ENCODE results near the gene SVEP1.
"Not testable (repeated sequence)": the region's sequence is repeated elsewhere in the genome, so short reads cannot be mapped to it uniquely, and the experiment has no call there.

Gene SVEP1

DNA sequence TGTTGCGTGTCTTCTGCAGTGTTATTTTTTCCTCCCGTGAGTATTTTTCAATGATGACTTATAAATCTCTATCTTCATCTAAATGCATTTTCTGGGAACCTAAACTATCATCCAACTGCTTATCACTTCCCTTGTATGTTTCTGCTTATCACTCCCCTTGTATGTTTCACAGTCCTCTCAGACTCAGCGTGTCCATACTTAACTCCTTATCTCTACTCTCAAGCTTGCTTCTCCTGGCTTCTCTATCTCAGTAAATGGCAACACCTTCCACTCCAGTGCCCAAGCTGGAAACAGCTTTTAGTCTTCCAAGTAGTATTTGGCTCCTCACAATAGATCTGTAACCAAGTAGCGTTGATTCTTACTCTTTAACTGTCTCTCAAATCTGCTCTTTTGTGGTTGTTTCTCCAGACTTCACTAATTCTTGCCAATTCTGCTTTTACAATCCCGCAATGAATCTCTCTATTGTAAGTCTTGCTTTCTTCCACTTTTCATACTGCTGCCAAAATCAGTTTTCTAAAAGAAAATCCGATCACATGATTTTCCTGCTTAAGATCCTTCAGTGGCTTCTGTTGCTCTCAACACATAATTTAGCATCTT is 208.0 kb downstream of the SVEP1 start:
- no peak for DNase-seq (ENCODE audit: low read depth in 2 of 2)

DNA sequence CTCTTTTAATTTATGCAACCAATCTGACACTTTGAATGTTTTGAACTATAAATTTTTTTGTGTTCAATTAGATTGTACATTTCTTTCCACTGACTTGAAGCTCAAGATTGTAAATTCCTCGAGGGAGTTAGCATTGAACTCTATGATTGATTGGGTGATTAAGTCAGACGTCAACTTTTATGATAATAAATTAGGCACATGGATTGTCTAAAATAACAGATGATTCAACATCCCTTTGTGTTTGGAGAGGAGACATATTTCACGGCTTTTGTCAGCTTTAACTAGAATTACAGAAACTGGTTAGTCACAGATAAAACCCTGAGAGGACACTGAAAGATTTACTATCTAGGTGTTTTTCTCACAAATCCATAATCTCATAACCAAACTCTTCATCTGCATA is 209.2 kb downstream of the SVEP1 start:
- no peak for DNase-seq (ENCODE audit: low read depth in 2 of 2)

DNA sequence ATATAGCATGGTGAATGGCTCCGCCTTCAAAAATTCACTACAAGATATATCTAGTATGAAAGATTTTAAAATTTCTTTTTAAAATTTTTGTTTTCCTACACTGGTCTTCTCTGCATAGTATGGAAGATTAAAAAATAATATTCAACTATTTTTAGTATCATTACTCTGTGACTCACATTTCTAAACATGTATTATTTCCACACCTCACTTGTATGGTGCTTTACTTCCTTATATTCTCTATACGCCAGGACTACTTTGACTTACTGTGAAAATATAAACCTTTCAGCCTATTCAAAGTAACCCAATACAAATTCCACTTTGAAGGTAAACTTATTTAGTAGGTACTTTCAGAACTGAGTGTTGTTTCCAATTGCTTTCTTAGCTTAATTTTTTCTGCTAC is 215.1 kb downstream of the SVEP1 start:
- no peak for DNase-seq (ENCODE audit: low read depth in 2 of 2)

DNA sequence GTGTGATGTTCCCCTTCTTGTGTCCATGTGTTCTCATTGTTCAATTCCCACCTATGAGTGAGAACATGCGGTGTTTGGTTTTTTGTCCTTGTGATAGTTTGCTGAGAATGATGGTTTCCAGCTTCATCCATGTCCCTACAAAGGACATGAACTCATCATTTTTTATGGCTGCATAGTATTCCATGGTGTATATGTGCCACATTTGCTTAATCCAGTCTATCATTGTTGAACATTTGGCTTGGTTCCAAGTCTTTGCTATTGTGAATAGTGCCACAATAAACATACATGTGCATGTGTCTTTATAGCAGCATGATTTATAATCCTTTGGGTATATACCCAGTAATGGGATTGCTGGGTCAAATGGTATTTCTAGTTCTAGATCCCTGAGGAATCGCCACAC is 220.5 kb downstream of the SVEP1 start:
- not testable (repeated sequence) for DNase-seq (ENCODE audit: low read depth in 2 of 2)

DNA sequence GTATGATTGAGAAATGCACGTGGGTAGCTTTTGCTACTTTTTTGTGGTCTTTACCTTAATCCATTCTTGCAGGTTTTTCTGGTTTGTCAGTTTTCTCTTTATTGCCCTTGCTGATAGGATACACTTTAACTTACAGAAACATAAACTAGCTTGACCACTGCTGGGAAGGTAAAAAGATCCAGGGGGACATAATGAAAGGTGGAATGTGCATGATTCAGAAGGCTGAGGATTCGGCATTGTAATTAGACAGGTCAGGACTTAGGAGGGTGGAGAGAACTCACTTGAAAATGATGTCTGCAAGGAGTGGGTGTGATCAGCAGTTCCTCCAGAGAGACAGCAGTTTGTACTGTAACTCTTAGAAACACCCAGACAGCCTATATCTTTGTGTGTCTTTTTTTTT is 222.0 kb downstream of the SVEP1 start:
- no peak for DNase-seq (ENCODE audit: low read depth in 2 of 2)

DNA sequence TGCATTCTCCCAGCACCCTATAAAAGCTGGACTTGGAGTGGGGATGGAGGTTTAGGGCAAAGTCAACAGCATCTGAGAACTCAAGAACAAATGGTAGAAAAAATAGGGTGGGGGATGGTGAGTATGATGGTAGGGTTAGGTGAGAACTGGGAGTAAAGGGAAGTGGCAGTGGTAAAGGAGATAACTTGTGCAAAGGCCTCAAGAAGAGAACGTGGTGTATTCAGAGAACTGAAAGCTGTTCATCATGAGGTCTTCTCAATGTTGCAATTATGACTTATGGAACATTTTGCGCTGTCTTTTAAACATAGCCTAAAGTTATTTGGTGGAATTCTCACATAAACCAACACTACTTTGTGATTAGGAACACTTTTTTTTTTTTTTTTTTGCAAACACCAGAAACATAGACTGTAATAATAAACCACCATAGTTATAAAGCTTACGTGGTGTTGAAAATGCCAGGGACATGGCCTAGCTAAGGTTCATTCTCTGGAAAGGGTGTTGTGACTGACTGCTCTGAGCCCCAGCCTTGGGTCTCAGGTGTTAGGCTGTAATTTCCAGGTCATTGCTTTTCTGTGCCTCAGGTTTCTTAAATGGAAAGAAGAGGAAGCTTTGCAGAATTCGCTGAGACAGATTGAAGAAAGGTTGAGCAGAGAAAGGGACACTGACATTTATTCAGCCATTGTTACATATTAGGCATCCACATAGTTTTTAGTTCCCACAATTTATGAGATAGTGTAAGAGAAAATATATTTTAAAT is 222.7 kb downstream of the SVEP1 start:
- no peak for DNase-seq (ENCODE audit: low read depth in 2 of 2)

DNA sequence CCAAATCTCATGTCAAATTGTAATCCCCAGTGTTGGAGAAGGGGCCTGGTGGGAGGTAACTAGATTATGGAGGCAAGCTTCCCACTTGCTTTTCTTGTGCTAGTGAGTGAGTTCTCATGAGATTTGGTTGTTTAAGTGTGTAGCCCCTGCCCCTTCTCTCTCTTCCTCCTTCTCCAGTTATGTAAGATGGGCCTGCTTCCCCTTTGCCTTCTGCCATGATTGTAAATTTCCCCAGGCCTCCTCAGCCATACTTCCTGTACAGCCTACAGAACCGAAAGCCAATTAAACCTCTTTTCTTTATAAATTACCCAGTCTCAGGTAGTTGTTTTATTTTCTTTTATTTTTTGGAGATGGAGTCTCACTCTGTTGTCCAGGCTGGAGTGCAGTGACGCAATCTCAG is 223.6 kb downstream of the SVEP1 start:
- DNase-seq (ENCODE audit: low read depth in 2 of 2), result no peak

GRCh38 chr9:110351009-110351467 is 228.5 kb downstream of the SVEP1 start:
- no peak for DNase-seq (ENCODE audit: low read depth in 2 of 2)

DNA sequence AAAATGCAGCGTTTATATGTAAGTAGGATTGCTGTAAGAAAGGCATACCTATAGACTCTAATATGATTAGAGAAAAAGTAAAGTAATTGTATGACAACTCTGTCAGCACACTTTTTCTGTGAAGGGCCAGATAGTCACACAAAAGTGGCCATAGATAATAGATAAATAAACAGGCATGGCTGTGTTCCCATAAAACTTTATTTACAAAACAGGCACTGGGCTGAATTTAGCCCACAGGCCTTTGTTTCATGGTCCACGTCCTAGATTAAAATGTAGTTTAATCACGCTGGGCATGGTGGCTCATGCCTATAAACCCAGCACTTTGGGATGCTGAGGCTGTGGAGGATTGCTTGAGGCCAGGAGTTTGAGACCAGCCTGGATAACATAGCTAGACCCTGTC is 233.2 kb downstream of the SVEP1 start:
- no peak for DNase-seq (ENCODE audit: low read depth in 2 of 2)

DNA sequence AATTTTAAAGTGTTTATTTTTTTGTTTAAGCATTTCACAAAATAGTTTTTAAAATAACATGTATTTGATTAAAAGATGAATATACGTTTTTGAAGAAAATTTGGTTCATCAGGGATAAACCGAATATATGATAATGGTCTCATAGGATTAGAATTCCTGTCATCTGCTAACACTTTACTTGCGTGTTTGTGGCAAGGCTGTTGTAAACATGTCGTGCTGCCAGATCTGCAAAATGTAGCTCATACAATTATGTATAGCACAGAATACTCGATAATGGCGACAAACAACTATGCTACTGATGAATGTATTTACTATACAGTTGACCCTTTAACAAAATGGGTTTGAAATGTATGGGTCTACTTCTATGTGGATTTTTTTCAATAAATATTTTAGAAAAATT is 234.7 kb downstream of the SVEP1 start:
- no peak for DNase-seq (ENCODE audit: low read depth in 2 of 2)

DNA sequence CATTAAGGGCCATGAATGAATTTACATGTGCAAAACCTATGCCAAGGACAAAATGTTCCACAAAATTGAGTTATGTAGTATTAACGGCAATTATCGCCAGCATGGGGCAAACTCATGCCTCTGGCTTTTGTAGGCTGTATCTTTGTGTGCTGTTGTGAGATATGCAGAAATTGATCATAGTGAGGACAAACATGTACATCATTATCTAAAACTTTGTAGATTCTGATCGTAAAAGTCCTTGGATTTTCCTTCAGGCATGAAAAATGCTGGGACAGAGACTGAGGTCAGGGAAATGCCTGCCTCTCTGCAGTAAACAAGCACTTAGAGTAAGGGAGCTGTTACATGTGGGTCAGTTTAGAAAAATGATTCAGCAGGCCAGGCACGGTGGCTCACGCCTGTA is 236.0 kb downstream of the SVEP1 start:
- DNase-seq (ENCODE audit: low read depth in 2 of 2), result no peak

DNA sequence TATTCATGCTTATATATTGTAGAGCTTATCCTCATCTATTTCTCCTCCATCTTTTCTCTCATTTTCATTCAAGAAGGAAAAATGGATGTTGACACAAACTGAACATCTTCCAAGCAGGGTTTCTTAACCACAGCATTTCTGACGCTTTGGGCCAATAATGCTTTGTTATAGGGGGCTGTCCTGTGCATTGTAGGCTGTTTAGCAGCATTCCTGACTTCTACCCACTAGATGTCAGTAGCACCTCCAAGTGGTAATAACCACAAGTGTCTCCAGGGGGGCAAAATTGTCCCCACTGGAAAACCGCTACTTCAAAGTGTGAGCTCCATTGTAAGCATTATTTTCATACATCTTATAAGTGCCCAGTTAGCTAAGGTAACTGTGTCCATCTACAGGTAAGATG is 239.2 kb downstream of the SVEP1 start:
- no peak for DNase-seq (ENCODE audit: low read depth in 2 of 2)

- DNase-seq (ENCODE audit: low read depth in 2 of 2), result no peak
These were observed 241.4 kb downstream of the SVEP1 start for GRCh38 chr9:110338143-110338542.

DNA sequence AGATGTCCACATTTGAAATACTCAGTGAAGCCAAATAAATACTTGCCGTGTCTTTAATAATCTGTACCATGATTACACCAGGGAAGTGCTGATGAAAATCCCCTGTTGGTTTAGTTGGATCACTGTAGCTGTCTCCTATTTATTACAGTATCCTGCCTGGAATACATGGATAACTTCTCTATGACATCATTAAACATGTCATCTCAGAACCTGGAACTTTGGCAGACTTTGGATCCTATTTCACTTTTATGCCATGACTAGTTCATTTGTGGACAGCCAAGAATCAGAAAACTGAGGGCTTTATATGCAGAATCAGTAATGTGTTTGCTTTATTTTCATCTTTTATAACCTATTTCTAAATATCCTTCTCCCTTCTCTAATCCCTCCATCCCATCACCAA is 241.8 kb downstream of the SVEP1 start, which contains the start of gene TXNDC8:
Gene TXNDC8, minus strand, starts transcription at position 137 of the 400 bp plus-strand sequence.
- no peak for DNase-seq (ENCODE audit: low read depth in 2 of 2)

DNA sequence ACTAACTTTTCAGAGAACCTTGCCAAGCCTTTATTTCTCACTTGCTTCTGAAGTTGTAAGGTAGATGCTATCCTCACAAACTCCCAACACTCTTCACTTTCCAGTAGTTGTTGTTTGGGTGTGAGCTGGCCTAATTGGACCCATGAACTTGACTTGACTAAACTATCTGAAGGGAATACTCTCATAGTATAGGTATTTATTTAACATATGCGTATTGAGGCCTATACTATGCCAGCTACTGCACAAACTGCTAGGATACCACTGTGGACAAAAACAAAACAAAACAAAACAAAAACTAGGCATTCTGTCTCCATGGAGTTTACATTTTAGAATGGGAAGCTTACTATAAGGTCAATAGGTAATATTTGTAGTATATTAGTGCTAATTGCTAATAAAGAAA is 243.2 kb downstream of the SVEP1 start:
- no peak for DNase-seq (ENCODE audit: low read depth in 2 of 2)

- DNase-seq (ENCODE audit: low read depth in 2 of 2), result no peak
These were observed 244.7 kb downstream of the SVEP1 start for GRCh38 chr9:110334871-110335270.

DNA sequence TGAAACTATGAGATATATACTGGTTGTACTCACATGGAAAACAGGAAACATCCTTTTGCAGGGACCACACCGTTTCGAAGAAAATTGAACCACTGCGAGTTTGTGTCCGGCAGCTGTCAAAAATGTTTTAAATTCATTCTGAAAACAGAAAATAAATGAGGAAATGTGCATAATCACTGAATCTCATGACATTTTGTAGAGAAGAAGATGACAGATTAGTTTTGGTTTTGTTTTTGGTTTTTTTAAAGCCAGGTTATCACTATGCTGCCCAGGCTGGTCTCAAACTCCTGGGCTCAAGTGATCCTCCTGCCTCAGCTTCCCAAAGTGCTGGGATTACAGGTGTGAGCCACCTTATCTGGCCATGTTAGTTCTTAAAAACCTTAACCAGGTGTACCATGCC is 245.4 kb downstream of the SVEP1 start:
- no peak for DNase-seq (ENCODE audit: low read depth in 2 of 2)

- DNase-seq (ENCODE audit: low read depth in 2 of 2), result no peak
These were observed 246.8 kb downstream of the SVEP1 start for GRCh38 chr9:110332766-110333165.

DNA sequence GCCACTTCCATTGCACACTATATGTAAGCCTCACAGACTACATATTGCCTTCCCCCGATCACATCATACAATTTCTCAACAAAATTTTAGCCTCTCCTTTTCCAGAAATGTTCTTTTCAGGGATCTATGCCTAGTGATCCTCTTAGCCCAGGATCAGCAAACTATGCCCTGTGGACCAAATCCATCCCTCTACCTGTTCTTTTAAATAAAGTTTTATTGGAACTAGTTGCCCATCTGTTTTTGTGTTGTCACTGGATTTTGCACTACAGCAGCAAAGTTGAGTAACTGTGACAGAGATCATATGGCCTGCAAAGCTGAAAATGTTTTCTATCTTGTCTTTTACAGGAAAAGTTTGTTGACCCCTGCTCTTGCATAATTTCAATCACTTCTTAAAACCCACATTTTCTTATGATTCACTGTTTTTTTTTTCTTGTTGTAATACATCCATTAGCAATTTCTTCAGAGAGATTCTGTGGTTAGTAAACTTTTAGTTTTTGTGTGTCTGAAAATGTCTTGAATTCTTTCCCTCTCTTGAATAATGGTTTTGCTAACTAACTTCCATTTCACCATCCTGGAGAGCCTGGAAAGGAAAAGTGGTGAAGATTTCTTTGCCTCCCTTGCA is 248.9 kb downstream of the SVEP1 start:
- DNase-seq (ENCODE audit: low read depth in 2 of 2), result no peak

GRCh38 chr9:110329639-110330230 is 249.8 kb downstream of the SVEP1 start:
- DNase-seq (ENCODE audit: low read depth in 2 of 2), result no peak

DNA sequence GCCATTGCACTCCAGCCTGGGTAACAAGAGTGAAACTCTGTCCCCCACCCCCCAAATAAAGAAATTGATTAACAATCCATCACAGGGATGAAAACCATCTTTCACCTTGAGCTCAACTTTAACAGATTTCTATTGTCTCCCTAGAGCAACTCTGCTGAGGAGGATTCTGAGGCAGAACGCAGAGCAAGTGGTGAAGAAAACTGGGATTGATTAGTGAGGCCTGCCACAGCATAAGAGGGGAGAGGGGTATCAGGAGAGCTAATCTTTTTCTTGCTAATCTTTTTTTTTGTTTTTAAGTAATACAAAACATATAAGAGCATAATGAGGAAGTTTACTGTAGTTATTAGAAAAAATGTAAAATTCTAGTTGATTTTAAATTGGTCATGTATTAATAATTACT is 250.8 kb downstream of the SVEP1 start:
- no peak for DNase-seq (ENCODE audit: low read depth in 2 of 2)

DNA sequence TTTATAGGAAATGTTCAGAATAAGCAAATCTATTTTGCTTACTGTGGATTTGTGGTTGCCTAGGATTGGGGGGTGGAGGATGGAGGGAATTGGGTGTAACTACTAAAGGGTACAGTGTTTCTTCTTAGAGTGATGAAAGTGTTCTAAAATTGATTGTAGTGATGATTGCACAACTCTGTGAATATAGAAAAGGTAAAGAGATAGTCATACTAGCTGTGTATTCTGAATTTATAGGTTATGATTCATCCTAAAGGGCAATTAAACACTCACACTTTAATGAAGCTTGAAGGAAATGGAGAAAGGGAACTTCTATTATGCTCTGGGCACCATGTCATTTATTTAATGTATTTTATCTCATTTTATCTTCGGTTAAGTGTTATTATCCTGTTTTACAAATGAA is 251.8 kb downstream of the SVEP1 start:
- DNase-seq (ENCODE audit: low read depth in 2 of 2), result no peak

DNA sequence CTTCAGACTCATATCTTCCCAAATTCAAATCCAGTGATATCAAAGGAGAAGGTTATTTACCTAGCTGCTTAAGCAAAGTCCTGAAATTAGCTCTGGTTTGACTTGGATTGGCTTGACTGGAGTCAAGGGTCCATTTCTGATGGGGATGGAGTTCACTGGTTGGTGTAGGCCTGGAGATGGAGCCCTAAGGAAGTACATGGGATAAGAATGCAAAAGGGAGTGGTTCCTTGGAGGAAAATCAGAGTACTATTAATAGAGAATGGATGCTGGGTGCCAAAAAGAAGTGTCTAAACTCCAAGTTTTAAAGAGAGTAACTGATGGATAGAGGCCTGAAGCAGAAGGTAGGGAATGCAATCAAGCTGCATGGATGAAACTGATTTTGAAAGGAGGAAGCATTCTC is 255.7 kb downstream of the SVEP1 start:
- no peak for DNase-seq (ENCODE audit: low read depth in 2 of 2)
